PC-3 (cell line): Measurements from ENCODE around the gene VEGFD. TPM values are rescaled to one million over a fixed set of nuclear protein-coding genes. Genes with fewer than 3 reads are reported as not detected.

Experiments used
- ATAC-seq: fragments of 200-7000 bp; cut with Tn5 transposase; 2 replicates; pipeline ENCODE4 v1.9.1; 2020; ENCODE audit warnings: mild to moderate bottlenecking, moderate library complexity
- BruUV-seq: library from RNA; stranded (reverse); fragments of 400-500 nt; replicated peaks from 2 replicates; lab custom pipeline; 2021; lab: Mats Ljungman, UMichigan
- CTCF ChIA-PET: fragments of 300-600 bp; sonication (Branson Sonifier 250); formaldehyde crosslinking; loops from one replicate; lab custom pipeline; 2022; ENCODE audit warnings: antibody characterized with exemption; lab: Charles Lee
- POLR2A ChIA-PET: fragments of 300-600 bp; sonication (Branson Sonifier 250); formaldehyde crosslinking; loops from one replicate; lab custom pipeline; 2022; ENCODE audit warnings: antibody characterized with exemption; ENCODE audit not compliant: unreplicated experiment; lab: Charles Lee
- DNase-seq: peaks from one replicate; pipeline ENCODE4 v3.0.0-alpha.2; 2015
- H2AFZ ChIP-seq: fragments of 300-600 bp; sonication (generic); 2 replicates; pipeline ENCODE4 v1.6.0; 2016; ENCODE audit warnings: antibody characterized with exemption, low read length
- H3F3A ChIP-seq: fragments of 300-600 bp; sonication (generic); one replicate; pipeline ENCODE4 v1.6.0; 2017; ENCODE audit warnings: antibody characterized with exemption, low read length, control low read depth, mild to moderate bottlenecking; ENCODE audit not compliant: unreplicated experiment
- H3K27ac ChIP-seq: fragments of 300-600 bp; sonication (generic); 2 replicates; pipeline ENCODE4 v1.5.1; 2016; ENCODE audit warnings: mild to moderate bottlenecking, low read length
- H3K27me3 ChIP-seq: fragments of 300-600 bp; sonication (generic); 2 replicates; pipeline ENCODE4 v1.6.1; 2016; ENCODE audit warnings: low read length, mixed read lengths
- H3K36me3 ChIP-seq: fragments of 300-600 bp; sonication (generic); 2 replicates; pipeline ENCODE4 v1.6.1; 2016; ENCODE audit warnings: low read depth, mixed run types, low read length, mixed read lengths
- H3K4me1 ChIP-seq: fragments of 300-600 bp; sonication (generic); 2 replicates; pipeline ENCODE4 v1.5.1; 2016; ENCODE audit warnings: low read length; ENCODE audit not compliant: insufficient read depth
- H3K4me2 ChIP-seq: fragments of 300-600 bp; sonication (generic); 2 replicates; pipeline ENCODE4 v1.6.0; 2016; ENCODE audit warnings: low read length
- H3K4me3 ChIP-seq: fragments of 300-600 bp; sonication (generic); 2 replicates; pipeline ENCODE4 v1.5.1; 2016; ENCODE audit warnings: mild to moderate bottlenecking, low read length, mixed read lengths
- H3K79me2 ChIP-seq: fragments of 300-600 bp; sonication (generic); 2 replicates; pipeline ENCODE4 v1.6.1; 2017; ENCODE audit warnings: low read length, mixed read lengths
- H3K9ac ChIP-seq: fragments of 300-600 bp; sonication (generic); 2 replicates; pipeline ENCODE4 v1.6.0; 2016; ENCODE audit warnings: mild to moderate bottlenecking, low read length
- H3K9me2 ChIP-seq: fragments of 300-600 bp; sonication (generic); replicated peaks from 2 replicates; pipeline ENCODE4 v1.6.1; 2016; ENCODE audit warnings: mixed run types, low read length, mixed read lengths
- H3K9me3 ChIP-seq: fragments of 300-600 bp; sonication (generic); 2 replicates; pipeline ENCODE4 v1.6.1; 2016; ENCODE audit warnings: low read length, mixed read lengths
- H4K20me1 ChIP-seq: fragments of 300-600 bp; sonication (generic); 2 replicates; pipeline ENCODE4 v1.6.1; 2016; ENCODE audit warnings: low read length, mixed read lengths
- EZH2 ChIP-seq: fragments of 300-600 bp; sonication (generic); IDR thresholded peaks from one replicate; pipeline ENCODE4 v1.6.1; 2017; ENCODE audit warnings: antibody characterized with exemption, mild to moderate bottlenecking, low read length; ENCODE audit not compliant: unreplicated experiment
- EZH2phosphoT487 ChIP-seq: fragments of 300-600 bp; sonication (generic); IDR thresholded peaks from 2 replicates; pipeline ENCODE4 v1.6.1; 2018; ENCODE audit warnings: mild to moderate bottlenecking, antibody characterized with exemption, low read length, borderline replicate concordance
- intact Hi-C: fragments of 100-400 bp; cut with micrococcal nuclease; formaldehyde crosslinking; loops from 2 replicates; pipeline ENCODE4 v1.9.0; 2023
- total RNA-seq: library from RNA; depleted of rRNA; stranded (reverse); fragments of >200 nt; gene quantifications from 2 replicates; pipeline ENCODE4 v1.2.3, GENCODE V29; 2014
- TF ChIP-seq, protein P1 (sequence below): fragments of 300-600 bp; sonication (generic); conservative IDR thresholded peaks from 2 replicates; pipeline ENCODE4 v1.5.1; 2017; ENCODE audit warnings: antibody characterized with exemption, low read depth, mild to moderate bottlenecking, low read length

Gene VEGFD
- total RNA-seq, 1 experiment from 2014 or later: not detected

DNA sequence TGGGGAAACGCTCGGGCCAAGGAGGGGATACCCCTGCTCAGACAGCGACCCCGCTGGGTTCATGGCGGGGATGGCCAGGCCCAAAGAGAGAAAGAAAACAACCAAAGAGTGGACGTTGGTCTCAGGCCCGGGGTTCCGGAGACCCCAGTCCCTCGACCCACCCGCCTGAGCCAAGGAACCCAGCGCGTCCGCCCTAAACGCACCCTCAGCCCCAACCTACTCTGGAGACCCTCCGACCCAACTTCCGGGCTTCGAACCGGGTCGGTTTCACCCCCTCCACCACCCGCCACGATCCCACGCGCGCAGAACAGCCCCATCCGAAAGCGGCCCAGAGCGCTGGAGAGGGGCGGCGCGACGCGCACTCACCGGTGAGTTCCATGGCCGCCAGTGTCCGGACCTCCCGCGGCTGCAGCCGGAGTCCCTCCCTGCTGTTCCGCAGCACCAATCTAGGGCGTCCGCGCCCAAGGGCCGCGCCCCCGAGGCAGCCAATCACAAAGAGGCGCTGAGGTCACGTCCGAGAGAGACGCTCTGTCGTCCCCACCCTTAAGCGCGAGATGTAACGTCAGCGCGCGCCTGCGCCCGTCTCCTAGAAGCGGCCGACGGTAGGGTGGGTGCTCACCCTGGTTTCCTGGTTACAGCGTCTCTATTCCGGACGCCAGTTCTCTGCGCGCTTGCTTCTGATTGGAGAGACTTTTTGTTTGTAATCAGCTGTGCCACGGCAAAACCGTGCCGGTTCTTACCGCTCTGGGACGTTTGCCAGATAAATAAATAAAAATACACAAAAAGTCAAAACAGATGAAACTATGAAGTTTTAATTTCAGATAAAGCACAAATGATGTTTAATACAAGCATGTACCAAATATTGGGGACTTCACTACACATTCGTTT lies 48.8 kb downstream of the VEGFD start, which contains the start of gene PIGA:
PIGA (minus strand) TSS at position 389 of the 888 bp plus-strand sequence. CDS start 3,593 bp downstream, outside the sequence.
- BruUV-seq: TSS peak; percentile 75
- TF ChIP-seq EZH2phosphoT487 (no peak), EZH2 (no peak)
- TF ChIP-seq, protein P1, sequence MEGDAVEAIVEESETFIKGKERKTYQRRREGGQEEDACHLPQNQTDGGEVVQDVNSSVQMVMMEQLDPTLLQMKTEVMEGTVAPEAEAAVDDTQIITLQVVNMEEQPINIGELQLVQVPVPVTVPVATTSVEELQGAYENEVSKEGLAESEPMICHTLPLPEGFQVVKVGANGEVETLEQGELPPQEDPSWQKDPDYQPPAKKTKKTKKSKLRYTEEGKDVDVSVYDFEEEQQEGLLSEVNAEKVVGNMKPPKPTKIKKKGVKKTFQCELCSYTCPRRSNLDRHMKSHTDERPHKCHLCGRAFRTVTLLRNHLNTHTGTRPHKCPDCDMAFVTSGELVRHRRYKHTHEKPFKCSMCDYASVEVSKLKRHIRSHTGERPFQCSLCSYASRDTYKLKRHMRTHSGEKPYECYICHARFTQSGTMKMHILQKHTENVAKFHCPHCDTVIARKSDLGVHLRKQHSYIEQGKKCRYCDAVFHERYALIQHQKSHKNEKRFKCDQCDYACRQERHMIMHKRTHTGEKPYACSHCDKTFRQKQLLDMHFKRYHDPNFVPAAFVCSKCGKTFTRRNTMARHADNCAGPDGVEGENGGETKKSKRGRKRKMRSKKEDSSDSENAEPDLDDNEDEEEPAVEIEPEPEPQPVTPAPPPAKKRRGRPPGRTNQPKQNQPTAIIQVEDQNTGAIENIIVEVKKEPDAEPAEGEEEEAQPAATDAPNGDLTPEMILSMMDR: no peak
- peaks cover 19% of the 10 kb centered on the region for H3K4me1 ChIP-seq
- H3K36me3 ChIP-seq: peaks cover 13% of the 10 kb centered on the region
- no peaks in the 10 kb centered on the region for H3K9me3 ChIP-seq
- POLR2A ChIA-PET: interaction anchor here (0.6 kb wide), 1 partner anchor 1601 kb away, joined by 3 read pairs; the partner anchor contains the start of genes OFD1 and TRAPPC2
- ATAC-seq (peak; percentile 96), DNase-seq (peak; percentile 98)
- intact Hi-C loops: loop anchor here (2.0 to 10.0 kb wide), 3 partner anchors 67 to 1281 kb away; no protein-coding TSS in a partner anchor
- H3K4me3 ChIP-seq: peak within 1 kb of the TSS; percentile 86
- H3K27ac ChIP-seq: peak within 1 kb of the TSS; percentile 75
- H3K4me2 ChIP-seq: peak within 1 kb of the TSS; percentile 95
- H3K79me2 ChIP-seq: peaks cover 35% of the 10 kb centered on the region
- CTCF ChIA-PET: no interaction called here
- no peaks in the 10 kb centered on the region for H3K9me2 ChIP-seq
- peaks cover 17% of the 10 kb centered on the region for H3K27me3 ChIP-seq
- peak within 1 kb of the TSS; percentile 88 for H3K9ac ChIP-seq
- no peaks in the 10 kb centered on the region for H4K20me1 ChIP-seq
- H3F3A ChIP-seq: no peaks in the 10 kb centered on the region
- peak within 1 kb of the TSS; percentile 84 for H2AFZ ChIP-seq

DNA sequence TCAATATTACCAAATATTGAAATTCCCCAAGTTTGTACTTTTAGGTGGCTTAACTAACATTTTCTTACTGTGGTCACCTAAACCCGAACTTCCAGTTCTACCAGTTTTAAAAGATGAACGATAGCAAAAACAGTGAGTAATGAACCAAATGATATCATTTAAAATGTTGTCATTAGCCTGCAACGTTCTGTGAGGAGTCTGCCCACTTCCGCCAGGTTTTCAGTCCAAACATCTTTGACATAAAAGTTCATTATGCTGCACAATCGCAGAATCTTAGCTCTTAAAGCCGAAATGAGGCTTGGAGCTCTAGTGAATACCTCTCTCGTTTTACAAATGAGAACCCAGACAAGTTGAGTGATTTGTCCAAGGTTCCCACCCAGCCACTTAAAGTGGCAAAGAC lies 49.7 kb downstream of the VEGFD start:
- no peak for ATAC-seq
- Histone ChIP-seq H3K9ac (peak overlapping the region; percentile 88), H2AFZ (peak overlapping the region; percentile 72; the same call in 1 of the 2 replicates), H3K4me2 (peak overlapping the region; percentile 95), H3K79me2 (peaks cover 35% of the 10 kb centered on the region), H3K27ac (peak overlapping the region; percentile 65), H3K9me2 (no peaks in the 10 kb centered on the region), H4K20me1 (no peaks in the 10 kb centered on the region), H3F3A (no peaks in the 10 kb centered on the region), H3K27me3 (peaks cover 9% of the 10 kb centered on the region), H3K9me3 (no peaks in the 10 kb centered on the region), H3K36me3 (peaks cover 17% of the 10 kb centered on the region), H3K4me1 (peaks cover 19% of the 10 kb centered on the region), H3K4me3 (peak overlapping the region; percentile 86)
- TF ChIP-seq EZH2: no peak
- no peak for TF ChIP-seq EZH2phosphoT487
- BruUV-seq: no TSS peak
- POLR2A ChIA-PET: interaction anchor here (0.6 kb wide), 1 partner anchor 1600 kb away, joined by 3 read pairs; the partner anchor contains the start of genes OFD1 and TRAPPC2
- peak; percentile 75 for DNase-seq
- CTCF ChIA-PET: no interaction called here
- intact Hi-C loops: loop anchor here (2.0 to 10.0 kb wide), 3 partner anchors 66 to 1280 kb away; no protein-coding TSS in a partner anchor

DNA sequence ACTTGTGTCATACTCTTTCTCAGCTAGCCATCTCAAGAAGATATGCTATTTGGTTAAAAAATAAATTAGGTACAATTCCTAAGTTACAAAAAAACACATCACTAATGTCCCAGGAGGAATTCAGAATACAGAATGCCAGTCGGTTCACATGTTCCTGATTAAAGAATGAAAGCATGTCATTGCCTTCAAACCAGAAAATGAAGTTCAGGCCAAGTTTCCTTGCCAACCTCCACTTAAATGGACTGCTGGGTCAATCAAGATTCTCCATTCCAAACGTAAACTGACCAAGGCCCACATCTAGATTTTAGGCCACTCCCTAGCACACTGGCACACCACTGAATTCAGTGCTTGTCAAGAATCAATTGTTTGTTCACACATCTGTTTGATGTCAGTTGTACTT lies 55.4 kb downstream of the VEGFD start:
- Histone ChIP-seq H3K27ac (no peak overlapping the region), H3K9ac (no peak overlapping the region), H3K4me2 (no peak overlapping the region), H3K36me3 (peaks cover 21% of the 10 kb centered on the region), H3K9me3 (no peaks in the 10 kb centered on the region), H3F3A (no peaks in the 10 kb centered on the region), H3K9me2 (no peaks in the 10 kb centered on the region), H3K4me3 (no peak overlapping the region), H3K27me3 (no peaks in the 10 kb centered on the region), H3K4me1 (peaks cover 6% of the 10 kb centered on the region), H3K79me2 (peaks cover 21% of the 10 kb centered on the region), H4K20me1 (no peaks in the 10 kb centered on the region), H2AFZ (no peak overlapping the region)
- intact Hi-C loops: no loop called here
- BruUV-seq: no TSS peak
- ATAC-seq (no peak), DNase-seq (no peak)
- CTCF ChIA-PET: no interaction called here
- POLR2A ChIA-PET: no interaction called here
- TF ChIP-seq EZH2phosphoT487 (no peak), EZH2 (no peak)
- TF ChIP-seq, protein P1: no peak
